NCI-H1930 (cell line): ENCODE measurements around the gene MACF1.
"Not testable (repeated sequence)": the region's sequence is repeated elsewhere in the genome, so short reads cannot be mapped to it uniquely, and the experiment has no call there.

ENCODE experiments used
- DNase-seq, 2 experiments: peaks; one replicate each; lab custom pipeline; 2025; lab: John Stamatoyannopoulos, UW

The MACF1 gene

DNA sequence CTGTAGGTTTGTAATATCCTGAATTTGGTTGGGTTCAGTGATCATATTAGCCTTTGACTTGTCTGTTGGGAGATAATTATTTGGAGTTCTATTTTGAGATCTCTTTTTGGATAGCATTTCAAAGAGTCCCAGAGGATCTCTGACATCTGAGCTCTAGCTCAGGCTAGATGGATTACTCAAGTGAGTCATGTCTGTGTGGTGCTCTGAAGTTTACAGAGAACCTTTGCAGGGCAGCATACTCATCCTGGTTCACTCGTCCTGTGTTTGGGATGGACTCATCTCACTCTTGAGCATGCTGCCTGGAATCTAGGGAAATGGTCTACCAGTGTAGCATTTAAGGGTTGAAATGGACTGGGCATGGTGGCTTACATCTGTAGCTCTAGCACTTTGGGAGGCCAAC lies 257.6 kb downstream of the MACF1 start:
- no peak for DNase-seq

DNA sequence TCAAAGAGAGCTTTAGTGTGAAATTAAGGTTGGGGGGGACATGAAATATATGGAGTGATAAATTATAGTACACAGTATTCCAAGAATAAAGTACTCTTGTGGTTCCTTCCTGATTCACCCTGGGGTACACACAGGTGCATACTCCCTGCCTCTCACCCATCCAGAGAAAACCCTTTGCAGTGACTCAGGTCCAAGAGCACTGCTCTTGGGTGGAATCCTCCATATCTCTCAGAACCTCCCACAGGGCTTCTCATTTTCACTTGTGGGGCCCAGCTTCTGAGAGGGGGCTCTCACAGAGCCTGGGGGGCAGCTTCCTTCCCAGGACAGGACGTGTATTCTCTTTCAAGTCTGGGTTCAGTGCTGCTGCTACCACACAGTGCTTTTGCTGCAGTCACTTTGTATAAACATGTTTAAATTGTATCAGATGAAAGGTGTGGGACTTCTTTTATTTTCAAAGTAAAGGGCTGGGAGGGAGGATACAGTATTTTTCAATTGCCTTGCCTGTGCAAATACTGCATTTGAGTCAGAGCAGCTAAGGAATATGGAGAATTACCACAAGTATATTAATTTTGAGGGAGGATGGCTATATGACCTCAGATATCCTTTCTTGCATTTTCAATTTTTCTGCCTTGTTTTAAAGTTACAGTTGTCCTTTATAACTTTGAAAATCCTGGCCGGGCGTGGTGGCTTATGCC lies 262.1 kb downstream of the MACF1 start:
- DNase-seq = no peak

DNA sequence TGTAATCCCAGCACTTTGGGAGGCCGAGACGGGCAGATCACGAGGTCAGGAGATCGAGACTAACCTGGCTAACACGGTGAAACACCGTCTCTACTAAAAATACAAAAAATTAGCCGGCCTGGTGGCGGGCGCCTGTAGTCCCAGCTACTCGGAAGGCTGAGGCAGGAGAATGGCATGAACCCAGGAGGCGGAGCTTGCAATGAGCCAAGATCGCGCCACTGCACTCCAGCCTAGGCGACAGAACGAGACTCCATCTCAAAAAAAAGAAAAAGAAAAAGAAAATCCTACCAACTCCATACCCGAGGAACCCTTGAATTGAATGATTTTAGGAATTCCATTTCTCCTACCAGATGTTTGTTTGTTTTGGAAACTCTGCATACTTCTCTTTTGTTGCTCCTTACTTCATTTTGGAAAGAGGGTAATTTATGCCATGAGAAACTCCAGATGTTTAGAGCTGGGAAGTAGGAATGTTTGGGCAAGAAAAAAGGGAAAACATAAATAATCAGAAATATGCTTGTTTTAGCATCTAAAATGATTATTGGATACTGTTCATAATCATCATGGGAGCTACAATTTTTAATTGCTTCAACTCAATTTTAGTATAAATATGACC lies 262.7 kb downstream of the MACF1 start:
- not testable (repeated sequence) for DNase-seq

DNA sequence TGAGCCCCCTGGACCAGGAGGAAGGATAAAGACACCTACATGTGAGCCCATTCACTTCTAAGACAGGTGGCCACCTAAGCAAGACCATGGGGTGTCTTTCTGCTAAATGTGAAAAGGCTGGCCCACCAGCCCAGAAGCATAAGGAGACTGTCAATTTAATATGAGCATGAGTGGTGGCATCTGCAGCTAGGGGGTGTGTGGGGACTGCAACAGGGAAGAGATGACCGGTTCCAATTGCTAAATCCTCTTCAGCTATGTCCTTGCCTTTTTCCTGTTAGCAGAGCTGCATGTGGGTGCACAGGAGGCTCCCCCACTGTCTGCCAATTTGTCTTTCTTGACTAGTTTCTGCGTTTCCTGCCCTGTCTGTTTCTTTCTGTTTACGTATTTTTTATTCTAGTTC lies 264.7 kb downstream of the MACF1 start:
- no peak for DNase-seq

DNA sequence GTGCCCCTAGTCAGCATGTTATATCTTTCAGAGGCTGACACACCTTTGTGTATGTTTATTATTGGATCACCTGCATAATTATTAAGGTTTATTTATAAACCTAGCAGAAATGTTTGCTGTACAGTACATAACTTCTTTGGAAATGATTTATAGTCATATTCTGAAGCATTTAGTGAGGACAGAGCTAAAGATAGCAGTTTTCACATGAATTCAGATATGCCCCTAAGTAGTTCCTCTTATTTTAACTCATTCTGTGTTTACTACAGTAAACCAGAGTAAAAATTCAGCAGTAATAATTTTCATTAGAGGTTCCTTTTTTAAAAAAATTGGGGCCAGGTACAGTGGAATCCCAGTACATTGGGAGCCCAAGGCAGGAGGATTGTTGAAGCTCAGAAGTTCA lies 265.5 kb downstream of the MACF1 start:
- no peak for DNase-seq

DNA sequence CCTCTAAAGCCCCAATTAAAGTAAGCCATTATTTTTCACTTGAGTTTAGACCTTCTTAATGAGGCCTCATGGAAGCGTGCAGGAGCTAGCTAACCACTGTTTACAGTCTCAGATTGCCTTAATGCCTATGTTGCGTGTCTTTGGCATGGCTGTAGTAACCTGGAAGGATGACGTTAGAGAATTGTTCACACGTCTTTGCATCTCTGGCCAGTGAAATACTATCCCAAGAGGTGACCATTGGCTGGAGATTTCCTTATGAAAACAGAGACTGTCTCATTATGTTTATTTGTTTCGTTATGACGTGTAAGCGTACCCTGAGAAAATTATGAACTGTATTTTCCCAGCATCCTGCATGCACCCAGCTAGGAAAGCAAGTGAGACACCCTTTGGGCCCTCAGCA lies 268.3 kb downstream of the MACF1 start:
- no peak for DNase-seq

DNA sequence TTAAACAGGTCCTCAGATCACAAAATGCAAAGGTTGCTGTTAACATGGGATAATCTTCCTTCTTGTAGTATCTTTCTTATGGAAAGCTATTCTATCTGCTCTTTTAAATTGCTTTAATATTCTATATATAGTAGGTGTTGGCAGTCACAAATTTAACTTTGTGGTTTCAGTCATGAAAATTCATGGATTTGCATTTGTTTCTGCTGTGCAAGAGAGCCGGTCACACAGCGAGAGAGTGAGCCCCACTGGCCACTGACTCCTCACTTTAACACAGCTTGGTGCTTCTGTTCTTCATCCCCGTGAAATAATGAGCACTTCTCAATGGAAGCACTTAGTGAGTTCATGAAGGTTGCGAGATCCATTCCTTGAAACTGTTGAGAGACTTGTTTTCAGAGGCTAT lies 268.8 kb downstream of the MACF1 start:
- DNase-seq = no peak

DNA sequence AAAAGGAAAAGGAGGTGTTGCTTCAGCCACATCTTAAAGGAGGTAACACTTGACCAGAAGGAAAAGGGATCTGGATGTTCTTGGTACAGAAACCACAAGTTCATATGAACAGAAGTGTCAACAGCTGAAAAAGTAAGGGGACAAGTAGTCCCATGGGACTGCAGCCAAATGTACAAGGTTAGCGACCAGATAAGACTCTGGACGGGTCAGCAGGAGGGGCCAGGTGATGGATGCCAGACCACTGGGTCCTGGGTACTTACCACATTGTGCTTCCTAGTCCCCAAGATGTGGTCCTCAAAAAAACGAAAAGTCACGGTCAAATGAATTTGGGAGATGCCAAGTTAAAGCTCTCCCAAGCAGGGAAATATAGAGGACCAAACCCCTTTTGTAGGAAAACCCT lies 270.3 kb downstream of the MACF1 start:
- DNase-seq = no peak

DNA sequence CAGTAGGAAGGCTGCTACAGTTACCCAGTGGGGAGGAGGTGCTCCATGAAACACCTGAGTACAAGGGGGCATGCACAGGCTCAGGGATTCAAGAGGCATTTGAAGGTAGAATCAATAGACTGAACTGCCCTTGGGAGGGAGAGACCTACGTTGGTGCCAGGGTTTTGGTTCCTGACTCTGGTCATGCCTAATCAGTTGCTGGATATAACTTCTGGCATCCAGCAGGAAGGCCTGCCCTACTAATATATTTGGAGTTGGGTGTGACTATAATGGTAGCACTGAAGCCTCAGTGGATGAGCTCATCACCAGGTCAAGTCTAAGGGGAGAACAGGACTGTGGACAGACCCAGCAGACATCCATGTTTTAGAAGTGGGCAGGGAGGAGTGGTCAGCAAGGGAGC lies 271.1 kb downstream of the MACF1 start:
- DNase-seq = not testable (repeated sequence)

DNA sequence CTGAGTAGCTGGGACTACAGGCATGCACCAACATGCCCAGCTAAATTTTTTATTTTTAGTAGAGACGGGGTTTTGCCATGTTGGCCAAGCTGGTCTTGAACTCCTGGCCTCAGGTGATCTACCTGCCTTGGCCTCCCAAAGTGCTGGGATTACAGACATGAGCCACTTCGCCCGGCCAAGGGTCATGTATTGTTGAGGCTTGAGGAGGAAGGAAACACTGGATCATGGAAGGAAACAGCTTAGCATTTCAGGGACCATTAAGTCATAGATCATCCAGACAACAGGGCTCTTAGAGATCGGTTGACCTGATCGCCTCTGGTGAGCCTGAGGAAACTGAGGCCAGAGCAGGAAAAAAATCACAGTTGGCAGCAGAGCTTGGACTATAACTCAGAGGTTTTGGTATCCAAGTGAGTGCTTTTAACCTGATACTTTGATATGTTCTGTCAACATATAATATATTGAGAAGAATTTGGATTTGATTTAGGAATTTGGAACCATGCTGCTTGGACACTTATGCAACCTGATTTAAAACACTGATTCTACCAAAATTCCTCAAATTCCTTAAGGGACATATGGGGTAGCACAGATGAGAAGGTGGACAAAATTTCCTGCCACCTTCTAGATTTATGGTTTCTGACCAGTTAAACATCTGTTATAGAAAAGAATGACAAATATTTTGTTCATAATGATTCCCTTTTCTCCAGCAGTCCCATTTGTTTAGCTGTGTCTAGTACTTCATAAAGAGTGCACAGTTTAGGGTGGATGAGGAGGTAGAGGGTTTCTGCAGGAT lies 273.8 kb downstream of the MACF1 start:
- no peak for DNase-seq

DNA sequence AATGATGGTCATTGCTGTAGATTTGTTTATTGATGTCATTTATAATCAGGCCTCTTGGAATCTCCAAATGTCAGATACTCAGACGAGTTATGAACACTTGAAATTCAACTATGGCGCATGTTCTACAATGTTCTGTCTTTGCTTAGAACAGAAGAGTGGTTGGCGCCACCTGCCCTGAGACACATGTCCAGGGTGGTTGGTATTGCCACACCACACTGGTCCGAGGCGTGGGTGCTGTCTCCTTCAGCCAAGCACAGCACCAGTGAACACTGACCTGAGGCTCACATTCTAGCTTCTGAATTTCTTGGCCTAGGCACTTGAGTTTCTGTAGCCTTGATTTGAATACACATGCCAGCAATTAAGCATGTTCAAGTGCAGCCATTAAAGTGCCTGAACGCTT lies 276.8 kb downstream of the MACF1 start:
- DNase-seq = no peak

DNA sequence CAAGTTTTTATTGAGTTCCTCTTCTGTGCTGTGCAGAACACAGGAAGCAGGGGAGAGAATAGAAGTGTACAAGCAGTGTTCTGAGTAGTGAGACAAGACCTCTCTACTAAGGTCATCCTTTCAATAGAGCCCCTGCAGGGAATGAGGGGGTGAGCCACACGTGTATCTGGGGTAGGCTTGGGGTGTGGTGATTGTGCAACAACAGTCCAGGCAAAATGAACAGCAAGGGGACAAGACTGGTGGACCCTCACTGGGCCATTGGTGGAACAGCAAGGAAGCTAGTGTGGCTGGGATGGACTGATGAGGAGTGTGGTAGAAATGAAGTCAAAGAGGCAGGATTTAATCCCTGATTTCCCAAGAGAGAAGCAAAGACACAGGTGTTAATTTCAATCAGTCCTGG lies 278.8 kb downstream of the MACF1 start:
- DNase-seq = no peak

DNA sequence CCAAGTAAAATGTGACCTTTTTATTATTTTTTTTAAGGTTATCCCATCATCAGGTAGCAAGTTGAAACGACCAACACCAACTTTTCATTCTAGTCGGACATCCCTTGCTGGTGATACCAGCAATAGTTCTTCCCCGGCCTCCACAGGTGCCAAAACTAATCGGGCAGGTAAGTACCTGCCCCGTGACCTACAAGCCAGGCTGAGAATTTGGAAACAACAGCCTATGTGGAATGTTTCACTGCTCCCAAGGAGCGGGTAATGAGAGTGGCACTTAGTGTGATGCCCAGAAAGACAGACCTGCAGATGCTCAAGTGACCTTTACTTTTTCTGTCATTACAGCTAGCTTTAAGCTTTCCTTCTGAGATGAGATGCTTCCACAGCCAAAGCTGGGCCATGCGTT lies 280.1 kb downstream of the MACF1 start:
- no peak for DNase-seq

DNA sequence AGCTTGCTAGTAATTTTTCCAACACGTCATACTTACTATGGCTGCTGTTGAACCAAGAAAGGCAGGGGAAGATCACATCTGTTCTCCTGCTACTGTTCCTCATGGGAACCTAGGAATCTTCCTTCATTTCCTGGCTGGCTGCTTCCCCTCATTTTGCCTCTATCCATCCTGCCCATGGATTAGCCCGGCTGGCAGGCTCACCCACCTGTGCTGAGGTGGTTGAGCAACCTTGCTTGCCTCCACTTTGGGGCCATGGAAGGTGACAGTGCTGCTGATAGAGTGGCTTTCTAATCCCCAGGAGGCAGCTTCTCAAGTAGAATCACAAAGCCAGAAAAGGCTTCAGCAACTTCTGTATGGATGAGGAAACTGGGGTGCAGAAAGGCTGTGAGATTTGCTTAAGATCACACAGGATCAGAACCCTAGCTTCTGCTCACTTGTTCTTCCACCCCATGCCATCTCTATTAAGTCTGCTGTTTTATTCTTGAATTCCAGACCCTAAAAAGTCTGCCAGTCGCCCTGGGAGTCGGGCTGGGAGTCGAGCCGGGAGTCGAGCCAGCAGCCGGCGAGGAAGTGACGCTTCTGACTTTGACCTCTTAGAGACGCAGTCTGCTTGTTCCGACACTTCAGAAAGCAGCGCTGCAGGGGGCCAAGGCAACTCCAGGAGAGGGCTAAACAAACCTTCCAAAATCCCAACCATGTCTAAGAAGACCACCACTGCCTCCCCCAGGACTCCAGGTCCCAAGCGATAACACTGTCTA lies 280.7 kb downstream of the MACF1 start:
- no peak for DNase-seq

DNA sequence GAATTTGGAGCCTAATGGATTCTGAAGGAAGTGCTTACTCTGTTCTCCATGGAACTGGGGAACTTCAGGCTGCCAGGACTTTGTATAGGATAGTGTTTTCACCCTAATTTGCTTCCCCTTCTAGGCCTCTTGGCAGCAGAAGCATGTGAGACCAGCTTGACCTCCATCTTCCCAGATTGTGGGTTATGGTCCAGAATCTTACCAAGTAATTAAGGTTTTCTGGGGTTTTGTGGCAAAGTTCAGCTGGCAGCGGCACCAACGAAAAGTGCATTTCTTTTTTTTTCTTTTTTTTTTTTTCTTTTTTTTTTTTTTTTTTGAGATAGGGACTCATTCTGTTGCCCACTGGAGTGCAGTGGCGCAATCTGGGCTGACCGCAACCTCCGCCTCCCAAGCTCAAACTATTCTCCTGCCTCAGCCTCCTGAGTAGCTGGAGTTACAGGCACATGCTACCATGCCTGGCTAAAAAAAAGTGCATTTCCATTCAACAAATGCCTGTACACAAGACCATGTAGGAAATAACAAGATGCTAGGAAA lies 283.6 kb downstream of the MACF1 start:
- DNase-seq = no peak

DNA sequence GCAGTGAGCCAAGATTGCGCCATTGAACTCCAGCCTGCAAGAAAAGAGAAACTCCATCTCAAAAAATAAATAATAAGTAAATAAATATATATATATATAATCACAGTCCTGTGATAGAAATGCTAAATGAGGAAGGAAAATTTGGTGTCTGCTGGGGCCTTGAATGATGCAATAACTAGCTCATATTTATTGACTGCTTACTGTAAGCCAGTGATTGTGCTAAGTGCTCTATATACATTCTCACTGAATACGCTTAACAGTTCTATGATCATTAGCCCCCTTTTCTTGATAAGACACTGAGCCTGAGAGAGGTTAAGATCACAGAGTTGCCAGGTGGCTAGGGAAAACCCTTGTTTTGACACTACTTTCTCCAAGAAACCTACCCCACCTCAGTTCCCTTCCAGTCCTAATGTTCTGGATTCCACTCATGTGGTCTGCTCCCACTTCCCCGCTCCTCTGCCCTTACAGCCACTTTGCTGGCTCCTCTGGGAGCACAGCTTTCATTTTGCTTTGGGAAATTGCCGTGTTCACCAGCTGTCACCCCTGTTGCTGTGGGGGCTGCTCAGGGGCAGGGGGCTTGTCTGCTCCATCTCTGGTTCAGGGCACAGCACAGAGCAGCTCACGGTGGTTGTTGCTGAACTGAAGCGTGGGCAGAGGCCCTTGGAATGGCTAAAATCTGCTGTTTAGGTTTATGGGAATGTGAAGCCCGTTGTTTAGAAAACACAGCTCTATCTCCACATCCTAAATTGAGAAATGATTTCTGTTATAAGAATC lies 284.5 kb downstream of the MACF1 start:
- no peak for DNase-seq

DNA sequence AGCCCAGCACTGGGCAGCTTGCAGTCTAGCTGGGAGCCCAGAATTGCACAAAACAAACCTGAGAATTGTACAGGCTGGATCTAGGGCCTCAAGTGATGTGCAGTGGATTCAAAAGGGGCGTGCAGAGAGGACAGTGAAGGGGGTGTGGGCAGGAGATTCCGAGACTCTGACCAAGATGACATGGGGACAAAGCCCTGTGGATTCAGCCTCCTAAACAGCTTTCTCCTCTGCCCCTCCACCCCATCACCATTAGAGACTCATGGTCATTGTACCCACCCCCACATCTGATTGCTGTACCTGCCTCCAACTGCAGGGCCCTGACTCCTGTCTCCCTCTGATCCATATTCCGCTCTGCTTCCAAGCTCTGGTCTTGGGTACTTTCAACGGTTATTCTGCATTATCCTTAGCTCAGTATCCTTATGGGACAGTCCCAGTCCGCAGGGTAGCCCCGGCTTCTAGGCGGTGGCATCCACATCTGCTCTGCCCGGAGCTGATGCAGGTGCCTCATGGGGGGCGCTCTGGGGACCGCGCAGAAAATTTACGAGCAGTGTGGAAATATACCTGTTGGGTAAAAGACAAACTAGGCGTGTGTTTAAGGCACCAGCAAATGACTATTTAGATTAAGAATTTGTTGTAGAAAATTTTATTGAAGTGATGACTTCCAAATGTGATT lies 285.2 kb downstream of the MACF1 start:
- DNase-seq = no peak

DNA sequence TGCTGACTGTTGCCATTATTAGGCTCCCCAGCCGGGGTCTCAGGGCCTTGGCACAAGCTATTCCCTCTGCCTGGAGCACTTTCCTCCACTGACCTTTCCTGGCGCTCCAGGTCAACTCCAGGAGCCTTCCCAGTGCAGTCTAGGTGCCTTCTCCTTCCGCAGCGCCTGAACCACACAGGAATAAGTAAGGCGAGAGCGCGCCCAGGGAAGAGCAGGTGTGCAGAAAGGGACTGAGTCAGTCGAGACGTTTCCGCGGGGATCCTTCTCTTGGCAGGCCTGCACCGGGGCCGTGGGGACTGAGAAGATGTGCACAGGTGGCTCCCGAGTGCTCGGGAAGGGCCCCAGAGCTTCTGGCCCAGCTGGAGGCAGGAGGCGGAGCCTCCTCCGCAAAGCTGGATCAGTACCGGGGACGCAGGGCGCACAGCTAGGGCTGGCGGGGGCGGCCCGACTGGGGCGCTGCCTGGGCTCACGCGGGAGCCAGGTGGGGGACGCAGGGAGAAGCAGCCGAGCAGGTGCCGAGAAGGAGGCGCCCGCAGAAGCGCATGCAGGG lies 286.2 kb downstream of the MACF1 start:
- no peak for DNase-seq

DNA sequence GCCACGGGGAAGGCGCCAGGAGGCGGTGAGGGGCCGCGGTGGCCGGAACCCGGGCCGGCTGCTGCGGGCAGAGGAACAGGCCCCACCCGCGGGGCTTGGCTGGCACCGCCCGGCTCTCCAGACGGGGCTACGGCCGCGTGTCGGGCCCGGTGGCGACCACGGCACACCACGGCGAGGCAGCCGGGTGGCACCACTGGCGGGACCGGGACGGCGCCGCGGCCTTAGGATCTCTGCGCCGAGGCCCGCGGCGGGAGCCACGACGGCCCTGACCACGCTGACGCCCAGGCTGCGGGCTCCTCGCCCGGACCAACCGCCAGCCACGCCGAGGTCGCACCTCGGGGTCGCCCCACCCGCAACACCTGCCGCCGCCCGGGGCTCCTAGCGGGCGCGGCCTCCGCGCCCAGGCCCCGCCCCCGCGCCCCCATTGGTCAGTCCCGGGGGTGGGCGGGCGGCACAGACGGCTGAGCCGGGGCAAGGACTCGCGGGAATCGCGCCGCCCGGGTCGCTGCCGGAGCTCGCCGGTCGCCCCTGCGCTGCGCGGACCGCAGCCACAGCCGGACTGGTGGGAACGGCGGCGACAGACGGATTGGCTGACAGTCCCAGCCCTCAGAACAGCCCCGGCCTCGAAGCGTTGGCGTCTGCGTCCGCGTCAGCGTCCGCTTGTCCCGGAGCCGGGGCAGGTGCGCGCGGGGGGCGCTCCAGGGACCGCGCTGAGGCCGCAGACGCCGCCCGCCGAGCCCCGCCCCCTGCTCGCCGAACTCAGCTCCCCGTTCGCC lies 286.8 kb downstream of the MACF1 start, which contains the start of gene BMP8A:
TSS of gene BMP8A (plus strand) at position 491 of the 776 bp plus-strand sequence. CDS start 356 bp downstream, outside the sequence.
- DNase-seq = peak; percentile 58 to 82
